Gastroesophageal sphincter (tissue), 4 donors: ENCODE results near the gene RABL6. TPM values are rescaled to one million over a fixed set of nuclear protein-coding genes. Genes with fewer than 3 reads are reported as not detected.
A peak's percentile ranks its signal among the peaks of the same experiment; 100 is the strongest.
"Not testable (repeated sequence)": the region's sequence is repeated elsewhere in the genome, so short reads cannot be mapped to it uniquely, and the experiment has no call there.

Experiments
- ATAC-seq: fragments of 150-250 bp; one replicate; pipeline ENCODE4 v1.9.1; 2016; ENCODE audit warnings: mild to moderate bottlenecking, moderate library complexity
- H3K27ac ChIP-seq, 4 donors: fragments of 200-600 bp; sonication (generic) in 3 of 4; 1 replicate in 3 of 4; 2 replicates in 1 of 4; pipeline ENCODE4 v1.5.1; 2016 to 2019
- H3K27me3 ChIP-seq: fragments of 200-600 bp; sonication (generic); one replicate; pipeline ENCODE4 v1.5.1; 2019
- H3K36me3 ChIP-seq, 2 donors: fragments of 200-600 bp; sonication (generic); one replicate each; pipeline ENCODE4 v1.5.1; 2019; ENCODE audit warnings: control low read depth in 1 of 2
- H3K4me1 ChIP-seq, 3 donors: fragments of 200-600 bp; sonication (generic); 1 replicate in 2 of 3; 2 replicates in 1 of 3; pipeline ENCODE4 v1.5.1; 2016 to 2019; ENCODE audit warnings: control low read depth in 2 of 3
- H3K4me3 ChIP-seq, 2 donors: fragments of 200-600 bp; sonication (generic); one replicate each; pipeline ENCODE4 v1.5.1; 2019; ENCODE audit warnings: mild to moderate bottlenecking in 1 of 2, moderate library complexity in 1 of 2
- H3K9me3 ChIP-seq, 3 donors: fragments of 200-600 bp; sonication (generic); one replicate each; pipeline ENCODE4 v1.5.1; 2017 to 2019; ENCODE audit warnings: control low read depth in 2 of 3
- EP300 ChIP-seq: sonication (generic); formaldehyde crosslinking; IDR thresholded peaks from one replicate; pipeline ENCODE4 v1.6.1; 2017; ENCODE audit warnings: antibody characterized with exemption, mild to moderate bottlenecking
- POLR2A ChIP-seq, 2 donors: fragments of 450-650 bp; IDR thresholded peaks; one replicate each; pipeline ENCODE4 v1.6.1; 2017; ENCODE audit warnings: antibody characterized with exemption in 2 of 2, mild to moderate bottlenecking in 2 of 2, moderate library complexity in 1 of 2
- POLR2AphosphoS5 ChIP-seq: sonication (generic); formaldehyde crosslinking; IDR thresholded peaks from one replicate; pipeline ENCODE4 v1.6.1; 2017; ENCODE audit warnings: antibody characterized with exemption
- WGBS, 2 donors: methylation state at CpG; one replicate each; pipeline ENCODE4 v1.1.5; 2018; ENCODE audit warnings: low coverage in 1 of 2; 5-methylcytosine and 5-hydroxymethylcytosine counted together
- total RNA-seq, 4 donors: library from RNA; depleted of rRNA; stranded (reverse); fragments of >200 nt; gene quantifications; one replicate each; pipeline ENCODE4 v1.1.0, GENCODE V29; 2016
- TF ChIP-seq, protein P1 (sequence below), 4 experiments: fragments of 200-600 bp in 2 of 4; fragments of 450-650 bp in 2 of 4; sonication (generic) in 1 of 4; IDR thresholded peaks; one replicate each; pipeline ENCODE4 v1.5.1; 2017 to 2019; ENCODE audit warnings: antibody characterized with exemption in 4 of 4, mild to moderate bottlenecking in 2 of 4, moderate library complexity in 2 of 4

Gene RABL6
- total RNA-seq, 4 donors from 2014 or later, result 54.8 to 109 (median 71.2) TPM

DNA sequence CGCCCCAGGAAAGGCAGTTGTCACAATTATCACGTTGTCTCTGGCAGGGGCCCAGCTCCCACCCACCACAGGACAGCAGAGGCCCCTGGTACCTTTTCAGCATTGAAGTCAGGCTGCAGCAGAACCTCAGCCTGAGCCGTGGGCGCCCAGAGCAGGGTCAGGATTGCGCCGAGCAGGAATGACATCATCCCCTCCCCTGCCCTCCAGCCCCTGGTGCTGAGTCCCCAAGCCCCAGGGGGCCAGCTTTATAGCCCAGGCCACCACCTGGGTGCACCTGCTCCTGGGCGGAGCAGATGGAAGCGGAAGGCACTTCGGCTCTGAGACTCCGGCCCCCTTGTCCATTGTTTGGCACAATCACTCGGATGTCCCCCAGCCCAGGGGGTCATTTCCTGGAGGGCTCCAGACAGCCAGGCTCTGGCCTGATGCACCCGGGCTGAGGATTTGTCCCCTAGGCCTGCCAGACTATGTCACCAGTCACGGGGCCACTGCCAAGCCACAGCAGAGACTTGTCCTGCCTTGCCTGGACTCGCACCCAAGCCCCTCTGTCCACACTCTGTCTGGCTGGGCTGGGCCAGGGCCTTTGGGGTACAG is 43.4 kb upstream of the RABL6 start, which contains the start of gene LCN15:
LCN15 (minus strand) TSS at position 218 of the 591 bp plus-strand sequence; CDS start at position 188, 30 bp downstream.
- Histone ChIP-seq H3K27me3 (peaks cover 72% of the 10 kb centered on the region), H3K9me3 (no peaks in the 10 kb centered on the region), H3K36me3 (no peaks in the 10 kb centered on the region), H3K4me1 (peaks cover 0 to 10% (median 0%) of the 10 kb centered on the region in 3 donors), H3K27ac (no peak within 1 kb of the TSS), H3K4me3 (no peak within 1 kb of the TSS)
- no peak for ATAC-seq
- TF ChIP-seq, protein P1, sequence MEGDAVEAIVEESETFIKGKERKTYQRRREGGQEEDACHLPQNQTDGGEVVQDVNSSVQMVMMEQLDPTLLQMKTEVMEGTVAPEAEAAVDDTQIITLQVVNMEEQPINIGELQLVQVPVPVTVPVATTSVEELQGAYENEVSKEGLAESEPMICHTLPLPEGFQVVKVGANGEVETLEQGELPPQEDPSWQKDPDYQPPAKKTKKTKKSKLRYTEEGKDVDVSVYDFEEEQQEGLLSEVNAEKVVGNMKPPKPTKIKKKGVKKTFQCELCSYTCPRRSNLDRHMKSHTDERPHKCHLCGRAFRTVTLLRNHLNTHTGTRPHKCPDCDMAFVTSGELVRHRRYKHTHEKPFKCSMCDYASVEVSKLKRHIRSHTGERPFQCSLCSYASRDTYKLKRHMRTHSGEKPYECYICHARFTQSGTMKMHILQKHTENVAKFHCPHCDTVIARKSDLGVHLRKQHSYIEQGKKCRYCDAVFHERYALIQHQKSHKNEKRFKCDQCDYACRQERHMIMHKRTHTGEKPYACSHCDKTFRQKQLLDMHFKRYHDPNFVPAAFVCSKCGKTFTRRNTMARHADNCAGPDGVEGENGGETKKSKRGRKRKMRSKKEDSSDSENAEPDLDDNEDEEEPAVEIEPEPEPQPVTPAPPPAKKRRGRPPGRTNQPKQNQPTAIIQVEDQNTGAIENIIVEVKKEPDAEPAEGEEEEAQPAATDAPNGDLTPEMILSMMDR (IDR thresholded peaks at IDR 0.05), result no peak
- WGBS, 2 donors, result no CpG with 5 or more reads among the region's 14 CpGs

- Histone ChIP-seq H3K4me3 (no peak overlapping the region), H3K9me3 (no peaks in the 10 kb centered on the region), H3K4me1 (peaks cover 0 to 14% (median 0%) of the 10 kb centered on the region in 3 donors), H3K36me3 (no peaks in the 10 kb centered on the region), H3K27ac (no peak overlapping the region), H3K27me3 (peaks cover 65% of the 10 kb centered on the region)
- TF ChIP-seq, protein P1 (IDR thresholded peaks at IDR 0.05), result no peak
- no peak for TF ChIP-seq POLR2A (IDR thresholded peaks at IDR 0.05)
- no peak for TF ChIP-seq EP300
- no peak for TF ChIP-seq POLR2AphosphoS5
- 80 to 100% methylated on average over 1 of the region's 14 CpGs for WGBS, 2 donors
- ATAC-seq, result no peak
Measured at GRCh38 chr9:136765041-136765440, 42.7 kb upstream of the RABL6 start.

DNA sequence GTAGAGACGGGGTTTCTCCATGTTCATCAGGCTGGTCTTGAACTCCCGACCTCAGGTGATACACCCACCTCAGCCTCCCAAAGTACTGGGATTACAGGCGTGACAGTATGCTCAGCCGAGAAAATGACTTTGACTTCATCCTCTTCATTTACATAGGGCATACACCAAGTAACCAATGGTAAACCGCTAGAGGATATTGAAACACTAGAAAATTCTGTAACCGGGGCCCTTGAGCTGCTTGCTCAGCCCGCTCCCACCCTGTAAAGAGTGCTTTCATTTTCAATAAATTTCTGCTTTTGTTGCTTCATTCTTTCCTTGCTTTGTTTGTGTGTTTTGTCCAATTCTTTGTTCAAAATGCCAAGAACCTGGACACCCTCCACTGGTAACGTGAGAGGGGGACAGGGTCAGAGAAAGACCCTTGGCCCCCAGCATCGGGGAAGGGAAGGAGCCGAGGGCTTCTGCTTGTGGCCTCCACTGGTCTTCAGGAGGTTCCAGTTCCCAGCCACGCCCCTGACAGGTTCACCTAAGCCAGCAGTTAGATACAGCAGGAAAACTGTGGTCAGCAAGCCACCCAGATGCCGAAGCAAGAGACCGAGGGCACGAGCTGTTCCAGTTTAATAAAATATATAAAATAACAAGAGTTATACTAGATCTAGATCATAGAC is 41.9 kb upstream of the RABL6 start:
- WGBS, 2 donors, result 76 to 80% methylated on average over 9 to 12 of the region's 14 CpGs
- H3K27me3 ChIP-seq, result peaks cover 58% of the 10 kb centered on the region
- not testable (repeated sequence) for ATAC-seq, H3K4me3 ChIP-seq, H3K27ac ChIP-seq, H3K36me3 ChIP-seq, H3K9me3 ChIP-seq
- H3K4me1 ChIP-seq, result peaks cover 0 to 14% (median 0%) of the 10 kb centered on the region in 3 donors

GRCh38 chr9:136766410-136767120 is 41.2 kb upstream of the RABL6 start:
- Histone ChIP-seq H3K27me3 (peaks cover 56% of the 10 kb centered on the region), H3K4me1 (peaks cover 0 to 11% (median 0%) of the 10 kb centered on the region in 3 donors)
- not testable (repeated sequence) for H3K9me3 ChIP-seq, ATAC-seq, H3K36me3 ChIP-seq, H3K4me3 ChIP-seq, H3K27ac ChIP-seq
- 79 to 95% methylated on average over 6 to 10 of the region's 18 CpGs for WGBS, 2 donors
- TF ChIP-seq, protein P1 (IDR thresholded peaks at IDR 0.05), result peak in 2 of 4 experiments; percentile 16 to 35

GRCh38 chr9:136769710-136770191 is 38.0 kb upstream of the RABL6 start:
- ATAC-seq, result no peak
- WGBS, 2 donors, result 20% methylated on average over 1 of the region's 16 CpGs; no CpG with 5 or more reads in 1 of the 2 donors
- H3K4me1 ChIP-seq, result peaks cover 0 to 4% (median 0%) of the 10 kb centered on the region in 3 donors
- TF ChIP-seq POLR2A (IDR thresholded peaks at IDR 0.05), result no peak
- TF ChIP-seq, protein P1 (IDR thresholded peaks at IDR 0.05), result peak in 3 of 4 experiments; percentile 13 to 62 (median 38)
- no peaks in the 10 kb centered on the region for H3K36me3 ChIP-seq
- H3K27me3 ChIP-seq, result peaks cover 25% of the 10 kb centered on the region
- no peak overlapping the region for H3K4me3 ChIP-seq
- no peak overlapping the region for H3K27ac ChIP-seq
- H3K9me3 ChIP-seq, result peaks cover 0 to 3% (median 0%) of the 10 kb centered on the region in 3 donors
